Measurements from ENCODE around the gene FXR1. TPM values are rescaled to one million over a fixed set of nuclear protein-coding genes. Genes with fewer than 3 reads are reported as not detected.
"Not testable (repeated sequence)": the region's sequence is repeated elsewhere in the genome, so short reads cannot be mapped to it uniquely, and the experiment has no call there.

Gene FXR1
- 229 and 252 TPM in 2 replicates for total RNA-seq
- polyA plus RNA-seq, result 148 TPM in 2 replicates
- 126 and 128 TPM in 2 replicates for polyA plus RNA-seq (2012)
- 42.2 and 55.3 TPM in 2 replicates for polyA minus RNA-seq (ENCODE audit: low replicate concordance)

DNA sequence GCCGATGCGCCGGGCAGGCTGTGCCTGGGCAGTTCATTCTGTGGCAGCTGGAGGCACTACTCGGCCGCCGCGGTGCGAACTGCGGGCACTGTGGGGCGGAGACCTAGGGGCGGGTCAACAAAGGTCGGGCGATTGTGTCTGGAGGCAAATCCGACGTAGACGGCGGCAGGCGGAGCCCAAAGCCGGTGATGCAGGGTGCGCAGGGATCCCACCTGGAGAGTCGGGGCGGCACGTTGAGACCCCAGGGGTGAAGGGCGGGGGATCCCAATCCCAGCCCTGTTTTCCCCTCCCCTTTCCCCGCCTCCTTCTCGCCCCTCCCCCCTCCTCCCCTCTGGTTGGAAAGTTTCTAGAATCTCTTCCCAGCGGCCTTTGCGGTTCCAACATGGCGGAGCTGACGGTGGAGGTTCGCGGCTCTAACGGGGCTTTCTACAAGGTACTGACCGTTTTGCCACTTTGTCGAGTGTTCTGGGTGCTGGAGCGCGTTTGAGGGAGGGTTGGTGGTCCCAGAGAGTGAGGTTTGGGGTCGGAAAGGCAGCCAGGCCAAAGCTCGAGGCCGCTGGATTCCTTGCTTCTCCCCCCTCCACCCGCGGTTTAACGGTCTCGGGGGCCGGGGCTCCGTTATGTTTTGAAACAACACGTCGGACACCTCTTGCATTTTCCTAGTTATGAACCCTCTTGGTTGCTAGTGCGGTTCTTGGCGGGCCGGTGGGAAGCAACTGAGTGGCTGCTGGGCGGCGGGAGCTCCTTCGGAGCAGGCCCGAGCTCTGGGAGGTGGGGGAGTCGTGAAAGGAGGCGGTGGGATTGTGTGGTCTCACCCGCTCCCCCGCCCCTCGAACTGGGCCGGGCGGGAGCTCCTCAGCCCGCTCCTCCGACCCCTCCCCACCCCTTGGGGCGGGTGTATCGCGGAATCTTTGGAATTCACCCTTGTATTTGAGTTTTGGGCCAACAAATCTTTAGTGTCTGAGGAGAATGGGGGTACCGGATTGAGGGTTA, at the start of gene FXR1:
TSS of gene FXR1 (plus strand) at position 367 of the 993 bp plus-strand sequence. CDS start at position 383, 16 bp downstream.
- peak within 1 kb of the TSS; percentile 98 for H2AFZ ChIP-seq (ENCODE audit: low read length)

DNA sequence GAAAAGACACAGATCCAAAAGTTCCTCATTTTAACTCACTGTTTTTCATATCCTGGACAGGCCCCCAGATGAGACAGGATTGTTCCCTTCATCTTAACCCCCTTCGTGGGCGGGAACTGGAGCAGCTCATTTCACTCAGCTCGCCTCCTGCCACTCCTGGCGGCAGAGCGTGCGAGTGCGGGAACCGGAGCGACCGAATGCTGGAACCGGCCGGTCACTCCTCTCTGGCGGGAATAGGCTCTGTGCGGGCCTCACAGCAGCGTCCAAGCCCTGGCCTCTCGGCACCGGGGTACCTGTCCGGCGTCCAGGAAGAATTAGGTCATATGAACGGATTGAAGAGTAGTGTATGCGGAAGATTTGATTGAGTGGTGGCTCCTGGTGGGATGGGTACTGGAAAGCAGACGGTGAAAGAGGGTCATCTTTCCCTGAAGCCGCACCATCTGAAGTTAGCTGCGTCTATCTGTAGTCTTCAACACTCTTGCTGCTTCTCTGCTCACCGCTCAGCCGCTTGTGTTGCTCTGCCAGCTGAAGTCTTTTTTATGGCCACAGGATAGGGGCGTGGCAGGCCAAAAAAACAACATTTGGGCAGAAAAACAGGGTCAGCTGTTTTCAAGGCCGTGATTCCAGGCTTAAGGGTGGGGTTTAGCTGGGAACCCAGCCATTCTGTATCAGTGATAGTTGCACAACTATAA, 42.3 kb upstream of the FXR1 start:
- DNase-seq (ENCODE audit: low read depth in 2 of 2), result peak; percentile 12 to 70
- no peaks in the 10 kb centered on the region for H4K20me1 ChIP-seq (ENCODE audit: control insufficient read depth, extremely low read depth, insufficient read depth, low read length)
- no peaks in the 10 kb centered on the region for H3K9me3 ChIP-seq (ENCODE audit: control insufficient read depth, insufficient read depth, low read depth, low read length)
- TF ChIP-seq, protein P1, sequence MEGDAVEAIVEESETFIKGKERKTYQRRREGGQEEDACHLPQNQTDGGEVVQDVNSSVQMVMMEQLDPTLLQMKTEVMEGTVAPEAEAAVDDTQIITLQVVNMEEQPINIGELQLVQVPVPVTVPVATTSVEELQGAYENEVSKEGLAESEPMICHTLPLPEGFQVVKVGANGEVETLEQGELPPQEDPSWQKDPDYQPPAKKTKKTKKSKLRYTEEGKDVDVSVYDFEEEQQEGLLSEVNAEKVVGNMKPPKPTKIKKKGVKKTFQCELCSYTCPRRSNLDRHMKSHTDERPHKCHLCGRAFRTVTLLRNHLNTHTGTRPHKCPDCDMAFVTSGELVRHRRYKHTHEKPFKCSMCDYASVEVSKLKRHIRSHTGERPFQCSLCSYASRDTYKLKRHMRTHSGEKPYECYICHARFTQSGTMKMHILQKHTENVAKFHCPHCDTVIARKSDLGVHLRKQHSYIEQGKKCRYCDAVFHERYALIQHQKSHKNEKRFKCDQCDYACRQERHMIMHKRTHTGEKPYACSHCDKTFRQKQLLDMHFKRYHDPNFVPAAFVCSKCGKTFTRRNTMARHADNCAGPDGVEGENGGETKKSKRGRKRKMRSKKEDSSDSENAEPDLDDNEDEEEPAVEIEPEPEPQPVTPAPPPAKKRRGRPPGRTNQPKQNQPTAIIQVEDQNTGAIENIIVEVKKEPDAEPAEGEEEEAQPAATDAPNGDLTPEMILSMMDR (conservative IDR thresholded peaks at IDR 0.05 in 1 of 2, IDR thresholded peaks at IDR 0.05 in 1 of 2; ENCODE audit: low read depth in 1 of 2, low read length in 2 of 2), result no peak
- TF ChIP-seq EZH2 (IDR thresholded peaks at IDR 0.05; ENCODE audit: low read length, missing control alignments), result no peak
- H2AFZ ChIP-seq (ENCODE audit: low read length), result peak overlapping the region; percentile 67
- peak overlapping the region; percentile 37 to 66 (median 44) for H3K4me3 ChIP-seq (replicated peaks in 1 of 4; ENCODE audit: control extremely low read depth in 1 of 4, insufficient read depth in 1 of 4, low read depth in 3 of 4, low read length in 4 of 4)
- H3K9ac ChIP-seq (ENCODE audit: insufficient read depth, low read length), result no peak overlapping the region
- no peaks in the 10 kb centered on the region for H3K27me3 ChIP-seq (ENCODE audit: control insufficient read depth, insufficient read depth, low read length)
- H3K36me3 ChIP-seq (ENCODE audit: control insufficient read depth, insufficient read depth, low read length), result no peaks in the 10 kb centered on the region
- peak overlapping the region; percentile 66 for H3K4me2 ChIP-seq (ENCODE audit: extremely low read depth, insufficient read depth, low read length)
- no peaks in the 10 kb centered on the region for H3K79me2 ChIP-seq (ENCODE audit: control insufficient read depth, insufficient read depth, low read length)
- no peaks in the 10 kb centered on the region for H3K4me1 ChIP-seq (ENCODE audit: control insufficient read depth, extremely low read depth, insufficient read depth, low read length)
- H3K27ac ChIP-seq (ENCODE audit: insufficient read depth, low read length), result no peak overlapping the region

More for the DNA sequence above, at the start of gene FXR1:
- Histone ChIP-seq H3K4me3 (replicated peaks in 1 of 4; ENCODE audit: control extremely low read depth in 1 of 4, insufficient read depth in 1 of 4, low read depth in 3 of 4, low read length in 4 of 4) (peak within 1 kb of the TSS; percentile 88 to 97 (median 94)), H3K36me3 (ENCODE audit: control insufficient read depth, insufficient read depth, low read length) (no peaks in the 10 kb centered on the region), H3K4me2 (ENCODE audit: extremely low read depth, insufficient read depth, low read length) (peak within 1 kb of the TSS; percentile 97), H3K27ac (ENCODE audit: insufficient read depth, low read length) (peak within 1 kb of the TSS; percentile 98), H3K79me2 (ENCODE audit: control insufficient read depth, insufficient read depth, low read length) (peaks cover 51% of the 10 kb centered on the region), H4K20me1 (ENCODE audit: control insufficient read depth, extremely low read depth, insufficient read depth, low read length) (no peaks in the 10 kb centered on the region), H3K27me3 (ENCODE audit: control insufficient read depth, insufficient read depth, low read length) (no peaks in the 10 kb centered on the region), H3K9me3 (ENCODE audit: control insufficient read depth, insufficient read depth, low read depth, low read length) (no peaks in the 10 kb centered on the region), H3K4me1 (ENCODE audit: control insufficient read depth, extremely low read depth, insufficient read depth, low read length) (no peaks in the 10 kb centered on the region), H3K9ac (ENCODE audit: insufficient read depth, low read length) (peak within 1 kb of the TSS; percentile 96)
- TF ChIP-seq EZH2 (IDR thresholded peaks at IDR 0.05; ENCODE audit: low read length, missing control alignments), result no peak
- TF ChIP-seq, protein P1 (conservative IDR thresholded peaks at IDR 0.05 in 1 of 2, IDR thresholded peaks at IDR 0.05 in 1 of 2; ENCODE audit: low read depth in 1 of 2, low read length in 2 of 2), result peak; percentile 55 to 79
- peak; percentile 70 to 79 for DNase-seq (ENCODE audit: low read depth in 2 of 2)

DNA sequence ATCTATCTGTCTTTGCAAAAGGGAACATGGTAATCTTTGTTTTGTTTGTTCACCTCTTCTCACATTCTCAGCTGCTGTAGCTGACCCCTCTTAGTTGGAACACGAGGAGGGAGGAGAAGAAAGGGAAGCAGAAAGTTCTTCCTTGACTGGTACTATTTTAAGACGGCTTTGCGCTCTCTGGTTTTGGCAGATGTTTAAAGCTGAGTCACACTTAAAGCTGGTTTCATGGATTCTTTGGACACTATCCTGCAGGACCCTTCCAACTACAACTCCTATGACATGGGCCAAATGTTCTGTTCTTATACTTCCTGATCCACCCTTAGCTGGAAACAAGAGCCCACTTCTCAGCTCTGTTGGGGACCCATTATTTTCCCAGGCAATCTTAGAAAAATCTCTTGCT, 40.6 kb upstream of the FXR1 start:
- peak; percentile 74 to 82 for DNase-seq (ENCODE audit: low read depth in 2 of 2)
- Histone ChIP-seq H3K27me3 (ENCODE audit: control insufficient read depth, insufficient read depth, low read length) (no peaks in the 10 kb centered on the region), H3K27ac (ENCODE audit: insufficient read depth, low read length) (no peak overlapping the region), H3K4me3 (replicated peaks in 1 of 4; ENCODE audit: control extremely low read depth in 1 of 4, insufficient read depth in 1 of 4, low read depth in 3 of 4, low read length in 4 of 4) (no peak overlapping the region), H3K79me2 (ENCODE audit: control insufficient read depth, insufficient read depth, low read length) (no peaks in the 10 kb centered on the region), H3K4me2 (ENCODE audit: extremely low read depth, insufficient read depth, low read length) (peak overlapping the region; percentile 23), H3K4me1 (ENCODE audit: control insufficient read depth, extremely low read depth, insufficient read depth, low read length) (no peaks in the 10 kb centered on the region), H4K20me1 (ENCODE audit: control insufficient read depth, extremely low read depth, insufficient read depth, low read length) (no peaks in the 10 kb centered on the region), H3K9ac (ENCODE audit: insufficient read depth, low read length) (no peak overlapping the region), H2AFZ (ENCODE audit: low read length) (peak overlapping the region; percentile 44), H3K9me3 (ENCODE audit: control insufficient read depth, insufficient read depth, low read depth, low read length) (no peaks in the 10 kb centered on the region), H3K36me3 (ENCODE audit: control insufficient read depth, insufficient read depth, low read length) (no peaks in the 10 kb centered on the region)
- TF ChIP-seq EZH2 (IDR thresholded peaks at IDR 0.05; ENCODE audit: low read length, missing control alignments), result no peak
- TF ChIP-seq, protein P1 (conservative IDR thresholded peaks at IDR 0.05 in 1 of 2, IDR thresholded peaks at IDR 0.05 in 1 of 2; ENCODE audit: low read depth in 1 of 2, low read length in 2 of 2), result no peak

DNA sequence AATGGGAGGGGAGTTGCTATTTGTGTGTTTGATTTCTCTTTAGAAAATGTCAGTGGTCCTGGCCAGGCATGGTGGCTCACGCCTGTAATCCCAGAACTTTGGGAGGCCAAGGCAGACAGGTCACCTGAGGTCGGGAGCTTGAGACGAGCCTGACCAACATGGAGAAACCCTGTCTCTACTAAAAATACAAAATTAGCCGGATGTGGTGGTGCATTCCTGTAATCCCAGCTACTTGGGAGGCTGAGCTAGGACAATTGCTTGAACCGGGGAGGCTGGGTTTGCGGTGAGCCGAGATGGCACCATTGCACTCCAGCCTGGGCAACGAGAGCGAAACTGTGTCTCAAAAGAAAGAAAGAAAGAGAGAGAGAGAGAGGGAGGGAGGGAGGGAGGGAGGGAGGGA, 40.0 kb upstream of the FXR1 start:
- not testable (repeated sequence) for H3K27ac ChIP-seq (ENCODE audit: insufficient read depth, low read length); H3K4me2 ChIP-seq (ENCODE audit: extremely low read depth, insufficient read depth, low read length); DNase-seq (ENCODE audit: low read depth in 2 of 2)

More for the DNA sequence above, 40.0 kb upstream of the FXR1 start:
- not testable (repeated sequence) for H3K9me3 ChIP-seq (ENCODE audit: control insufficient read depth, insufficient read depth, low read depth, low read length); H3K36me3 ChIP-seq (ENCODE audit: control insufficient read depth, insufficient read depth, low read length); H3K79me2 ChIP-seq (ENCODE audit: control insufficient read depth, insufficient read depth, low read length); H4K20me1 ChIP-seq (ENCODE audit: control insufficient read depth, extremely low read depth, insufficient read depth, low read length); H3K4me3 ChIP-seq (replicated peaks in 1 of 4; ENCODE audit: control extremely low read depth in 1 of 4, insufficient read depth in 1 of 4, low read depth in 3 of 4, low read length in 4 of 4); H3K27me3 ChIP-seq (ENCODE audit: control insufficient read depth, insufficient read depth, low read length); H3K9ac ChIP-seq (ENCODE audit: insufficient read depth, low read length); H3K4me1 ChIP-seq (ENCODE audit: control insufficient read depth, extremely low read depth, insufficient read depth, low read length); H2AFZ ChIP-seq (ENCODE audit: low read length)

Data from fibroblast of lung (primary cell).